A172 (cell line): ENCODE results near the gene FAM120AOS. TPM values are rescaled to one million over a fixed set of nuclear protein-coding genes. Genes with fewer than 3 reads are reported as not detected.

ENCODE experiments used
- total RNA-seq: library from RNA; depleted of rRNA; stranded (reverse); fragments of >200 nt; shearing (Covaris generic); gene quantifications from 2 replicates; pipeline ENCODE4 v1.2.3, GENCODE V29; 2014; rRNA removed

FAM120AOS gene
- total RNA-seq, 1 experiment from 2014 or later = 34.1 TPM

Other genes with a start within 250 kb of the FAM120AOS start
- gene FAM120A, start 1.9 kb downstream of the FAM120AOS start, total RNA-seq = 57.1 and 65.1 TPM in 2 replicates
- gene PHF2, start 123.0 kb upstream of the FAM120AOS start, total RNA-seq = 17.5 and 22.2 TPM in 2 replicates